Upper lobe of left lung (tissue), 6 donors: ENCODE measurements around the gene NFIX. TPM values are rescaled to one million over a fixed set of nuclear protein-coding genes. Genes with fewer than 3 reads are reported as not detected.

Source experiments
- ATAC-seq, 2 donors: fragments of 200-7000 bp; cut with Tn5 transposase; one replicate each; pipeline ENCODE4 v1.9.1; 2022; ENCODE audit warnings: mild to moderate bottlenecking in 2 of 2, moderate library complexity in 2 of 2; ENCODE audit not compliant: low FRiP score in 2 of 2
- DNase-seq, 2 donors: peaks; one replicate each; pipeline ENCODE4 v3.0.0-alpha.2; 2019 to 2020
- H3K27ac ChIP-seq, 4 donors: fragments of 200-600 bp; sonication (generic); one replicate each; pipeline ENCODE4 v1.5.1; 2016 to 2019
- H3K27me3 ChIP-seq, 4 donors: fragments of 200-600 bp; sonication (generic); one replicate each; pipeline ENCODE4 v1.5.1; 2017 to 2019
- H3K36me3 ChIP-seq, 4 donors: fragments of 200-600 bp; sonication (generic); one replicate each; pipeline ENCODE4 v1.5.1; 2016 to 2019
- H3K4me1 ChIP-seq, 4 donors: fragments of 200-600 bp; sonication (generic); one replicate each; pipeline ENCODE4 v1.5.1; 2018 to 2019
- H3K4me3 ChIP-seq, 4 donors: fragments of 200-600 bp; sonication (generic); one replicate each; pipeline ENCODE4 v1.5.1; 2017 to 2019; ENCODE audit warnings: mild to moderate bottlenecking in 2 of 4, moderate library complexity in 1 of 4
- H3K9me3 ChIP-seq, 4 donors: fragments of 200-600 bp; sonication (generic); one replicate each; pipeline ENCODE4 v1.5.1; 2018 to 2019
- EP300 ChIP-seq, 4 donors: sonication (generic); formaldehyde crosslinking; IDR thresholded peaks; one replicate each; pipeline ENCODE4 v1.5.1; 2017; ENCODE audit warnings: antibody characterized with exemption in 4 of 4, control low read depth in 2 of 4
- POLR2A ChIP-seq, 4 donors: fragments of 450-650 bp; IDR thresholded peaks; one replicate each; pipeline ENCODE4 v1.5.1; 2016 to 2017; ENCODE audit warnings: antibody characterized with exemption in 4 of 4, mild to moderate bottlenecking in 2 of 4
- POLR2AphosphoS5 ChIP-seq, 2 donors: sonication (generic); formaldehyde crosslinking; IDR thresholded peaks; one replicate each; pipeline ENCODE4 v1.5.1; 2017; ENCODE audit warnings: antibody characterized with exemption in 2 of 2
- WGBS, 2 donors: methylation state at CpG; one replicate each; pipeline ENCODE4 v1.1.5; 2017 to 2018; 5-methylcytosine and 5-hydroxymethylcytosine counted together
- total RNA-seq, 6 donors: library from RNA; depleted of rRNA in 4 of 6; stranded (reverse); fragments of >200 nt in 4 of 6; gene quantifications; one replicate each; pipeline versions ENCODE4 v1.1.0 to v1.2.1, GENCODE V29; 2016 to 2021
- TF ChIP-seq, protein P1 (sequence below), 6 experiments: fragments of 450-650 bp in 4 of 6; fragments of 200-600 bp in 2 of 6; sonication (generic) in 2 of 6; IDR thresholded peaks; one replicate each; pipeline ENCODE4 v1.5.1; 2016 to 2019; ENCODE audit warnings: antibody characterized with exemption in 6 of 6
- donor health status: DM: no; HTN: no; CAD: no; lungs with moderate emphysema.
- donor health status: DM: no; HTN: yes; CAD: no; lungs with severe emphysema.

The NFIX gene
- total RNA-seq, 6 donors from 2014 or later: 64.0 to 188 (median 107) TPM

GRCh38 chr19:13083008-13083404 lies 87.7 kb downstream of the NFIX start:
- Histone ChIP-seq H3K4me1 (peaks cover 35 to 50% (median 43%) of the 10 kb centered on the region in 4 donors), H3K36me3 (peaks cover 0 to 62% (median 18%) of the 10 kb centered on the region in 4 donors), H3K27ac (peak overlapping the region in 2 of 4 donors; percentile 59 to 61), H3K9me3 (no peaks in the 10 kb centered on the region), H3K27me3 (no peaks in the 10 kb centered on the region), H3K4me3 (no peak overlapping the region)
- ATAC-seq (no peak), DNase-seq (no peak)
- 79 to 80% methylated on average over 7 of the region's 7 CpGs for WGBS, 2 donors
- TF ChIP-seq POLR2A (IDR thresholded peaks at IDR 0.05) (no peak), EP300 (IDR thresholded peaks at IDR 0.05) (no peak), POLR2AphosphoS5 (IDR thresholded peaks at IDR 0.05) (no peak)
- TF ChIP-seq, protein P1, sequence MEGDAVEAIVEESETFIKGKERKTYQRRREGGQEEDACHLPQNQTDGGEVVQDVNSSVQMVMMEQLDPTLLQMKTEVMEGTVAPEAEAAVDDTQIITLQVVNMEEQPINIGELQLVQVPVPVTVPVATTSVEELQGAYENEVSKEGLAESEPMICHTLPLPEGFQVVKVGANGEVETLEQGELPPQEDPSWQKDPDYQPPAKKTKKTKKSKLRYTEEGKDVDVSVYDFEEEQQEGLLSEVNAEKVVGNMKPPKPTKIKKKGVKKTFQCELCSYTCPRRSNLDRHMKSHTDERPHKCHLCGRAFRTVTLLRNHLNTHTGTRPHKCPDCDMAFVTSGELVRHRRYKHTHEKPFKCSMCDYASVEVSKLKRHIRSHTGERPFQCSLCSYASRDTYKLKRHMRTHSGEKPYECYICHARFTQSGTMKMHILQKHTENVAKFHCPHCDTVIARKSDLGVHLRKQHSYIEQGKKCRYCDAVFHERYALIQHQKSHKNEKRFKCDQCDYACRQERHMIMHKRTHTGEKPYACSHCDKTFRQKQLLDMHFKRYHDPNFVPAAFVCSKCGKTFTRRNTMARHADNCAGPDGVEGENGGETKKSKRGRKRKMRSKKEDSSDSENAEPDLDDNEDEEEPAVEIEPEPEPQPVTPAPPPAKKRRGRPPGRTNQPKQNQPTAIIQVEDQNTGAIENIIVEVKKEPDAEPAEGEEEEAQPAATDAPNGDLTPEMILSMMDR (IDR thresholded peaks at IDR 0.05): no peak

DNA sequence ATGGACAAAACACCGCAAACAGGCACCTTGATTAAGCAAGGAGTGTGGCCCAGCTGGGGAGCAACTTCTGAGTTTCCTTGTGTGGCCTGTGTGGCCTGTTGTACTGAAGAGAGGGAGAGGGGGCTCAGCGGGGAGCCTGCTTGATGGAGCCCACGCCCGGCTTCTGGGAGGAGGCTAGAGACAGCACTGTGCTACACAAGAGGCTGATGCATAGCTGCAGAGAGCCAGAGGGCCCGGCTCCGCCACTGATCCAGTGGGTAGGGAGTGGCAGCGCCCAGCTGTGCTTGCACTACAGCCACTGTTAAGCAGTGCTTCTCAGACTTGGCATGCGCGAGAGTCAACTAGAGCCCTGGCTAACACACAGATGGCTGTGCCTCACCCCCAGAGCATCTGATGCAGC lies 88.4 kb downstream of the NFIX start:
- H3K27me3 ChIP-seq: no peaks in the 10 kb centered on the region
- H3K4me1 ChIP-seq: peaks cover 28 to 44% (median 37%) of the 10 kb centered on the region in 4 donors
- H3K27ac ChIP-seq: peak overlapping the region in 2 of 4 donors; percentile 59 to 61
- DNase-seq: no peak
- WGBS, 2 donors: 81 to 86% methylated on average over 7 to 9 of the region's 9 CpGs
- ATAC-seq: no peak
- TF ChIP-seq POLR2A (IDR thresholded peaks at IDR 0.05) (no peak), EP300 (IDR thresholded peaks at IDR 0.05) (no peak), POLR2AphosphoS5 (IDR thresholded peaks at IDR 0.05) (no peak)
- TF ChIP-seq, protein P1 (IDR thresholded peaks at IDR 0.05): no peak
- H3K9me3 ChIP-seq: no peaks in the 10 kb centered on the region
- no peak overlapping the region for H3K4me3 ChIP-seq
- peaks cover 0 to 65% (median 20%) of the 10 kb centered on the region in 4 donors for H3K36me3 ChIP-seq

DNA sequence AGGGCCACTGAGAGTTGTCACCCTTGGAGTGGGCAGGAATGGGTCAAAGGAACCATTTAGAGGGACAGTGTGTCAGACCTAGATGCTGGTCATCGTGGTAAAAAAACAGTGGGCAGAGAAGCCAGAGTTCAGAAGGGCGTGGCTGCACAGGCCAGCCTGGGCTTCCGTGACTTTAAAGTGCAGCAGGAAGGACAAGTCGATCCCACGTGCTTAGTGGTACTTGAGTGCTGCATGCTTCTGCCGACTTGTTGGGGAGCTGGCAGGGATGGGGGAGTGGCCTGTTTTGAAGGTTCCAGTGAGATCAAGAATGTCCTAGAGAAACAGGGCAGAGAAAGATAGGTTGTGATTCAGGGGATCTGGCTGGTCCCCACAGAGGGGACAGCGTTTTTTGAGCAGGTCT lies 90.4 kb downstream of the NFIX start:
- DNase-seq (peak in 1 of 2 donors; percentile 89), ATAC-seq (peak in 1 of 2 donors; percentile 76)
- WGBS, 2 donors: 18 to 20% methylated on average over 7 of the region's 7 CpGs
- peak in 1 of 2 donors; percentile 40 for TF ChIP-seq POLR2AphosphoS5 (IDR thresholded peaks at IDR 0.05)
- TF ChIP-seq, protein P1 (IDR thresholded peaks at IDR 0.05): no peak
- TF ChIP-seq POLR2A (IDR thresholded peaks at IDR 0.05): no peak
- TF ChIP-seq EP300 (IDR thresholded peaks at IDR 0.05): no peak
- peaks cover 0 to 68% (median 22%) of the 10 kb centered on the region in 4 donors for H3K36me3 ChIP-seq
- H3K4me1 ChIP-seq: peaks cover 16 to 35% (median 24%) of the 10 kb centered on the region in 4 donors
- no peak overlapping the region for H3K4me3 ChIP-seq
- H3K27ac ChIP-seq: peak overlapping the region; percentile 15 to 67 (median 43)
- no peaks in the 10 kb centered on the region for H3K27me3 ChIP-seq
- H3K9me3 ChIP-seq: no peaks in the 10 kb centered on the region

- 63 to 71% methylated on average over 2 of the region's 2 CpGs for WGBS, 2 donors
- no peaks in the 10 kb centered on the region for H3K27me3 ChIP-seq
- H3K9me3 ChIP-seq: no peaks in the 10 kb centered on the region
- H3K27ac ChIP-seq: peak overlapping the region in 3 of 4 donors; percentile 15 to 67 (median 64)
- peaks cover 21 to 42% (median 28%) of the 10 kb centered on the region in 4 donors for H3K4me1 ChIP-seq
- no peak for TF ChIP-seq EP300 (IDR thresholded peaks at IDR 0.05)
- TF ChIP-seq, protein P1 (IDR thresholded peaks at IDR 0.05): no peak
- TF ChIP-seq POLR2AphosphoS5 (IDR thresholded peaks at IDR 0.05): no peak
- no peak for TF ChIP-seq POLR2A (IDR thresholded peaks at IDR 0.05)
- H3K36me3 ChIP-seq: peaks cover 0 to 66% (median 23%) of the 10 kb centered on the region in 4 donors
- no peak for ATAC-seq
- DNase-seq: no peak
- no peak overlapping the region for H3K4me3 ChIP-seq
Measured at GRCh38 chr19:13086341-13086740, 91.1 kb downstream of the NFIX start.

DNA sequence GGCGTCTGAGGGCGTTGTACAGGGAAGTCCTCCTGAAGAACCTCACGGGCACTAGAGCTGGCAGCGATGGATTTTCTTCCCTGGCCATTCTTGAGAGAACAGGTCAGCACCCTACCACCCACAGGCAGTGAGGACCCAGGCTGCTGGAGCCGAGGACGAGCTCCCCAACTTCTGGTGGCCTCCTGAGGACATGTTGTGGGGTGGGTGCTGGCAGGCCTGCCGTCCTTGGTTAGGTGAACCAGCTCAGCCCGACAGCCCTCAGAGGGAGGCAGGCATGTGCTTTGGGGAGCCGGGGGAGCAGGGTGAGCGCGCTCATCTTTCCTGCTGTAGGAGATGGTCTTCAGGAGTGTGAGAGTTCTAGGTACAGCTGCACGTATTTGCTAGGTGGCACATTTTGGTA lies 92.0 kb downstream of the NFIX start:
- H3K36me3 ChIP-seq: peaks cover 0 to 59% (median 23%) of the 10 kb centered on the region in 4 donors
- WGBS, 2 donors: 88 to 89% methylated on average over 9 to 12 of the region's 12 CpGs
- peak overlapping the region in 1 of 4 donors; percentile 67 for H3K27ac ChIP-seq
- TF ChIP-seq POLR2A (IDR thresholded peaks at IDR 0.05) (no peak), POLR2AphosphoS5 (IDR thresholded peaks at IDR 0.05) (no peak), EP300 (IDR thresholded peaks at IDR 0.05) (no peak)
- TF ChIP-seq, protein P1 (IDR thresholded peaks at IDR 0.05): no peak
- H3K27me3 ChIP-seq: no peaks in the 10 kb centered on the region
- ATAC-seq (no peak), DNase-seq (no peak)
- H3K4me1 ChIP-seq: peaks cover 28 to 43% (median 30%) of the 10 kb centered on the region in 4 donors
- H3K9me3 ChIP-seq: no peaks in the 10 kb centered on the region
- no peak overlapping the region for H3K4me3 ChIP-seq
